Stomach (tissue), 9 donors: ENCODE data around the gene CRELD1. TPM values are rescaled to one million over a fixed set of nuclear protein-coding genes. Genes with fewer than 3 reads are reported as not detected.
A peak's percentile ranks its signal among the peaks of the same experiment; 100 is the strongest.

ENCODE experiments used
- DNase-seq, 2 donors: peaks; one replicate each; pipeline versions ENCODE4 v3.0.0 to v3.0.0-alpha.2; 2013 to 2019
- H3K27ac ChIP-seq, 5 donors: fragments of 200-600 bp in 4 of 5; sonication (generic) in 4 of 5; one replicate each; pipeline ENCODE4 v1.5.1; 2013 to 2019; ENCODE audit warnings: mild to moderate bottlenecking in 1 of 5, moderate library complexity in 1 of 5
- H3K27me3 ChIP-seq, 3 donors: fragments of 200-600 bp; sonication (generic); one replicate each; pipeline ENCODE4 v1.5.1; 2017 to 2019; ENCODE audit warnings: mixed run types in 1 of 3
- H3K36me3 ChIP-seq, 4 donors: fragments of 200-600 bp; sonication (generic); 1 replicate in 3 of 4; 2 replicates in 1 of 4; pipeline ENCODE4 v1.5.1; 2016 to 2019
- H3K4me1 ChIP-seq, 4 donors: fragments of 200-600 bp; sonication (generic); one replicate each; pipeline ENCODE4 v1.5.1; 2016 to 2019
- H3K4me3 ChIP-seq, 4 donors: fragments of 200-600 bp; sonication (generic) in 3 of 4; one replicate each; pipeline ENCODE4 v1.5.1; 2016 to 2019; ENCODE audit warnings: mild to moderate bottlenecking in 1 of 4
- H3K9me3 ChIP-seq, 4 donors: fragments of 200-600 bp; sonication (generic); one replicate each; pipeline ENCODE4 v1.5.1; 2016 to 2019
- CTCF ChIP-seq, 7 experiments: fragments of 450-650 bp in 4 of 7; fragments of 200-600 bp in 3 of 7; sonication (generic) in 3 of 7; IDR thresholded peaks; one replicate each; pipeline ENCODE4 v1.5.1; 2016 to 2019; ENCODE audit warnings: antibody characterized with exemption in 7 of 7, control low read depth in 2 of 7, mild to moderate bottlenecking in 1 of 7
- EP300 ChIP-seq: sonication (generic); formaldehyde crosslinking; IDR thresholded peaks from one replicate; pipeline ENCODE4 v1.6.1; 2017; ENCODE audit warnings: antibody characterized with exemption
- POLR2A ChIP-seq, 4 donors: fragments of 450-650 bp; IDR thresholded peaks; one replicate each; pipeline ENCODE4 v1.6.1; 2016; ENCODE audit warnings: antibody characterized with exemption in 4 of 4, control low read depth in 2 of 4, mild to moderate bottlenecking in 1 of 4, moderate library complexity in 1 of 4
- POLR2AphosphoS5 ChIP-seq, 3 donors: sonication (generic); formaldehyde crosslinking; IDR thresholded peaks; one replicate each; pipeline ENCODE4 v1.6.1; 2016; ENCODE audit warnings: antibody characterized with exemption in 3 of 3
- WGBS, 5 donors: extraction: QIAGEN DNeasy Blood & Tissue Kit in 3 of 5; methylation state at CpG; one replicate each; pipeline versions ENCODE4 v1.1.5 to v1.1.7; 2013 to 2018; 5-methylcytosine and 5-hydroxymethylcytosine counted together
- intact Hi-C: fragments of 100-400 bp; cut with DNase I; formaldehyde crosslinking; loops from one replicate; pipeline ENCODE4 v1.15.1; 2023; ENCODE audit warnings: low total_unique reads
- polyA plus RNA-seq, 3 donors: library from polyadenylated mRNA; stranded (reverse); fragments of 200-250 nt; gene quantifications; one replicate each; pipeline ENCODE4 v1.2.3, GENCODE V29; 2013
- total RNA-seq, 5 donors: library from RNA; depleted of rRNA; stranded (reverse); fragments of >200 nt; gene quantifications; one replicate each; pipeline versions ENCODE4 v1.1.0 to v1.2.3, GENCODE V29; 2014 to 2016
- donor health status: healthy with polysubstance abuse.
- donor health status: Bipolar disorder and iron deficiency.
- donor health status: healthy.

The CRELD1 gene
- total and polyA plus RNA-seq, 8 donors = 6.2 to 71.5 (median 22.7) TPM

- peak overlapping the region; percentile 93 to 98 (median 95) for H3K27ac ChIP-seq
- 0 to 1% (median 0%) methylated on average over 14 to 77 of the region's 77 CpGs for WGBS, 5 donors
- H3K4me1 ChIP-seq = peaks cover 12 to 53% (median 47%) of the 10 kb centered on the region in 4 donors
- DNase-seq = peak; percentile 83 to 94
- H3K36me3 ChIP-seq = peaks cover 3 to 51% (median 41%) of the 10 kb centered on the region in 4 donors
- intact Hi-C loops = no loop called here
- no peaks in the 10 kb centered on the region for H3K27me3 ChIP-seq
- H3K9me3 ChIP-seq = no peaks in the 10 kb centered on the region
- H3K4me3 ChIP-seq = peak overlapping the region; percentile 64 to 78 (median 76)
- TF ChIP-seq CTCF (IDR thresholded peaks at IDR 0.05) = peak in 5 of 7 experiments; percentile 65 to 82 (median 72)
- TF ChIP-seq POLR2AphosphoS5 (IDR thresholded peaks at IDR 0.05) = peak; percentile 0 to 57 (median 1)
- no peak for TF ChIP-seq POLR2A (IDR thresholded peaks at IDR 0.05)
These were observed 632 bp upstream of the CRELD1 start for GRCh38 chr3:9932843-9933560.

GRCh38 chr3:9934235-9934621, 594 bp downstream of the CRELD1 start:
- Histone ChIP-seq H3K4me1 (peaks cover 12 to 53% (median 47%) of the 10 kb centered on the region in 4 donors), H3K27ac (peak overlapping the region; percentile 93 to 98 (median 95)), H3K4me3 (peak overlapping the region; percentile 64 to 78 (median 76)), H3K9me3 (no peaks in the 10 kb centered on the region), H3K27me3 (no peaks in the 10 kb centered on the region), H3K36me3 (peaks cover 9 to 46% (median 35%) of the 10 kb centered on the region in 4 donors)
- TF ChIP-seq CTCF (IDR thresholded peaks at IDR 0.05) = peak in 1 of 7 experiments; percentile 5
- no peak for TF ChIP-seq EP300
- DNase-seq = no peak
- WGBS, 5 donors = 5 to 15% (median 11%) methylated on average over 11 of the region's 11 CpGs
- intact Hi-C loops = no loop called here

GRCh38 chr3:9934993-9935392, 1.4 kb downstream of the CRELD1 start:
- H3K4me1 ChIP-seq = peaks cover 12 to 53% (median 47%) of the 10 kb centered on the region in 4 donors
- intact Hi-C loops = no loop called here
- TF ChIP-seq POLR2A (IDR thresholded peaks at IDR 0.05) (no peak), POLR2AphosphoS5 (IDR thresholded peaks at IDR 0.05) (no peak), EP300 (no peak), CTCF (IDR thresholded peaks at IDR 0.05) (no peak)
- WGBS, 5 donors = 34 to 59% (median 42%) methylated on average over 4 of the region's 4 CpGs
- H3K9me3 ChIP-seq = no peaks in the 10 kb centered on the region
- H3K27ac ChIP-seq = peak overlapping the region in 2 of 5 donors; percentile 94 to 95
- H3K36me3 ChIP-seq = peaks cover 9 to 43% (median 29%) of the 10 kb centered on the region in 4 donors
- no peak for DNase-seq
- H3K4me3 ChIP-seq = peak overlapping the region; percentile 64 to 78 (median 76)
- H3K27me3 ChIP-seq = no peaks in the 10 kb centered on the region

GRCh38 chr3:9935966-9936510, 2.4 kb downstream of the CRELD1 start:
- H3K27ac ChIP-seq = no peak overlapping the region
- TF ChIP-seq EP300 = no peak
- TF ChIP-seq POLR2AphosphoS5 (IDR thresholded peaks at IDR 0.05) = no peak
- TF ChIP-seq CTCF (IDR thresholded peaks at IDR 0.05) = no peak
- no peak for TF ChIP-seq POLR2A (IDR thresholded peaks at IDR 0.05)
- H3K36me3 ChIP-seq = peaks cover 9 to 37% (median 27%) of the 10 kb centered on the region in 4 donors
- no peaks in the 10 kb centered on the region for H3K9me3 ChIP-seq
- peaks cover 12 to 53% (median 47%) of the 10 kb centered on the region in 4 donors for H3K4me1 ChIP-seq
- H3K4me3 ChIP-seq = peak overlapping the region in 1 of 4 donors; percentile 64
- H3K27me3 ChIP-seq = no peaks in the 10 kb centered on the region
- no peak for DNase-seq
- intact Hi-C loops = no loop called here
- 86 to 96% (median 90%) methylated on average over 5 of the region's 5 CpGs for WGBS, 5 donors
